ENCODE results near the gene ARHGDIA.

Gene ARHGDIA

DNA sequence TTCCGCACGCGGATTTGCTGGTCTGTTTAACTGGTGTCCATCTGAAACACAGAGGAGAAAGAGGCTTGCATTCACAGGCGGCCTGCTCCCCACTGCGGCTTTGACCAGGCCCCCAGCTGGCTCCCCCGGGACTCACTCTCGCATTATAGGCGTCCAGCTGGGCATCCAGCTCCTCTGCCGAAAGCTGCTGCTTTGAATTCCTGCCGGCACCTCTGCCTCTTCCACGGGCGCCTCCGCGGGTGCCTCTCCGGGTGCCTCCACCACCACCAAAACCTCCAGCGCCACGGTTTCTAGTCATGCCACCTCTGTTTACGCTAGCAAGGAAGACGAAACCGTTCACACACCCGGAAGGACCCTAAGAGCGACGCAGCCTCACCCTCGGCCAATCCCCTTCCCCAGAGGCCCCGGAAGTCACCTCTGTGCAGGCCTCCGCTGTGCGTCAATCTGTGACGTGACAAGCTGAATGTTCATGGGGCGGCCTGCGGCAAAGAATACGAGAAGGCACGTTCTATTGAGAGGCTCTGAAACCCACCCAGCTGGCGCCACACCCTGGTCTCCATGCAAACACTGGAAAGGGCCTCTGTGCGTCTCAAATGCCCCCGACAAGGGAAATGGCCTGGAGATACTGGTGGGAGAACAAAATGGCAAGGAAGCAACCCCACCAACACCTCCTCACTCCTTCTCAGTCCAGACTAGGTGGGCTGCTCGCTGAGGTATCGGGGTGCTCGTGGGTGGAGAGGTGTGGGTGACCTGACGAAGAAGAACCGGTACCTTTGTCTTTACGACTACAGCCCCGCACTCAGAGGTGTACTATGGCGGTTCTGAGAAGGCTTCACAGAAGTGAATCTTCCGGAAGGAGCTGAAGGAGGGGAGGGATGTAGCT is 17.2 kb upstream of the ARHGDIA start:
- FAIRE-seq: no peak

DNA sequence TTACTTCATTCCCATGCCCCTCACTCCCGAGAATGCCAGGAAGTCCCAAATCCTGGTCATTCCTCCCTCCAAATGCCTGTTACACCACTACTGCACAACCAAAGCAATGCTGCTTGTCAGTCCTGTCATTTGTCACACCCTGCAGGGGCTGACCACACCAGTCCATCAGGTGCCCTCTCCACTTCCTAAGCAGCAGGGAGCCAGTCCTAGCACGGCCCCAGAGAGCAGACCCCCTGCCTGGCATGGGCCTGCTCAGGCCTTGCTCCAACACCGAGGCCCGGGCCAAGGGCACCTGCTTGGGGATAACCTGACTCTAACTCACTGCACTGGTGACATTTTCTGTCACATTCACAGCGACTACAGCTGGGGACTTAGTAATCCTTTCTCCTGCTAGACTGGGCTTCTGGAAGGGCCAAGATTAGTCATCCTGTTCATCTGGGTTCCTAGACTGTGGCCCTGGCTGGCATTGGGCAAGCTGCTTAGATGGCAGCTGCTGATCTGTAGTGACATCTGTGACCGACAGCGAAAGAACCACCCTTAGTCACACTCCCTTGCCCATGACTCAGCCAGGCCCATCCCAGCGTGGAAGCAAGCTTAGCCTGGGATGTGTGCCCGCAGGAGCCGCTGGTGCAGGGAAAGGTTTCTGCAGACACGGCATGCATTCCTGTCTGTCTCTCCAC is 14.9 kb upstream of the ARHGDIA start:
- no peak for FAIRE-seq

DNA sequence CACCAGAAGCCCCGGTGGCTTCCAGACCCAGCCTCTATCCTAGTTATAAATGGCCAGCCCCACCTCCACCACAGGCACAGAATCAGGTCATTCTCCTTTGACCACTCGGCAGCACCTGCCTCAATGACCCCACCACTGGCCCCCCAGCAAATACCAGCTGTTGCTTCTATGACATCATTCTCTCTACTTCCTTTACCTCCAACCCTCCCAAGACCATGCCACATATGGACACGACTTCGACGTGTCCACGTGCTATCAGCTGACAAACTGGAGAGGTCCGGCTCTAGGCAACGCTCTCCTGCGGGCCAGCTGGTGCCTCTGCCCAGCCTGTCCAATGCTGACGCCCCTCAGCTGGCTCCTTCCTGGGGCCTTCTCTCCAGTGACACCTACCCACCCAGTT is 14.3 kb upstream of the ARHGDIA start:
- no peak for FAIRE-seq

DNA sequence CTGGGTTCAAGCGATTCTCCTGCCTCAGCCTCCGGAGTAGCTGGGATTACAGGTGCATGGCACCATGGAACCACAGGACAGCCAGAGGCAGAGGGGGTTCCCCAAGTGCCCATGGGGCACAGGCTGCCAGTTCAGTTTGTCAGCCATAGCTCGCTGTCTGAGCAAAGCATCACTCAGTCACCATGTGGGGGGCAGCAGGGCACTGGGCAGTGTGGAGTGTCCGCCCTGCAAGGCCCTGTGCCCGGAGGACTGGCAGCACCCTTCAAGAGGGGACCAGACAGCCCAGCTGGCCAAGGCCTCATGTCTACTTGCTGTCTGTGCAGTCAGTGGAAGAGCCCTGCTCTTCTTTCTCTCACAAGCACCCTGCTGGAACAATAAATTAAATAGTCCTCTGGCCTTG is 13.8 kb upstream of the ARHGDIA start:
- FAIRE-seq: no peak

DNA sequence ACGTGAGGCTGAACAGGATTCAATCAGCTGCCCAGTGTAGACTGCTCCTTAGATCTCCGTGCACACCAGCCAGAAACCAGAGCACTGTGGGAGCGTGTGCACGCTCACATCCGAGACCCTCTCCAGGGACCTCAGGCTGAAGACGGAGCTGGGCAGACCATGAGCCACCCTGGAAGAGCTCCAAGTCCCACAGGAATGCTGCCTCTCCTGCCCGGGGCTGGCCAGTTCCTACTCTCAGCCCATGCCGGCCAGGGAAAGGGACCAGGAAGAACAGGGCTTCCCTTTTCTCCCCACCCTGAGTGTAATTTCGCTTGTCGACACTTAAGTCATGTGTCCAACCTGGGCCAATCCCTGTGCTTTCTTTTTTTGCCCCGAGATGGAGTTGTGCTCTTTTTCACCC is 13.4 kb upstream of the ARHGDIA start:
- no peak for FAIRE-seq

DNA sequence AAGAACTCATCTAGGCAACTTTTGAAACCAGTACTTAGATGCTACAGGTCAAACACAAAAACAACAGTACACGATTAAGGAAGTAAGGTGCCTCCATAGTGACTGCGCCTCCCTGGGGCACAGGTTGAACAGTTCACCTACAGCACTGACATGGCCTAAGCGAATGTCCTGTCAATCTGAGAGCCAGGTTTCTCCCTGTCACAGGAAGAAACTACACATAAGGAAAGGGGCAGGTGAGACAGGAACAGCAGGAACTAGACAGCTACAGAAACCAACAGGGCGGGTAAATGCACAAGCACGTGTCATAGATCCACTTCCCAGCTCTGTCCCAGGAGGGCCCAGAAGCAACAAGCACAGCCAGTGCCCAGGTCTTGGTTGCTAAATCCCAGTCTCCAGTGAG is 8.0 kb upstream of the ARHGDIA start:
- FAIRE-seq: no peak

DNA sequence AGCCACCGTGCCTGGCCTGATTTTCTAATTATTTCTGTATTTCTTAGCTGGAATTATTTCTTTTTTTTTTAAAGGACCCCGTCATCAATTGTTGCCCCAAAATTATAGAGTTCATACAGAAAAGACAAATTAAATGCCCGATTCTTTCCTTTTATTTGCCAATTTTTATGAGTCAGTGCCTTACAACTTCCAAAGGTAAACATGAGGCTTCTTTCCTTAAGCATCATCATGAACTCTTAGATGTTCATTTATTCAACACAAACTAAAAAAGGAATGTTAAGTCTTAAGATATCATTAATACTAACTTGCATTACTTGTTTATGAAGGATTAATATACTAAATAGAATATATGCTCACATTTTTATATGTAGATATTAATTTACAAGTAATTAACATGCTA is 7.2 kb upstream of the ARHGDIA start:
- peak; percentile 27 for FAIRE-seq

DNA sequence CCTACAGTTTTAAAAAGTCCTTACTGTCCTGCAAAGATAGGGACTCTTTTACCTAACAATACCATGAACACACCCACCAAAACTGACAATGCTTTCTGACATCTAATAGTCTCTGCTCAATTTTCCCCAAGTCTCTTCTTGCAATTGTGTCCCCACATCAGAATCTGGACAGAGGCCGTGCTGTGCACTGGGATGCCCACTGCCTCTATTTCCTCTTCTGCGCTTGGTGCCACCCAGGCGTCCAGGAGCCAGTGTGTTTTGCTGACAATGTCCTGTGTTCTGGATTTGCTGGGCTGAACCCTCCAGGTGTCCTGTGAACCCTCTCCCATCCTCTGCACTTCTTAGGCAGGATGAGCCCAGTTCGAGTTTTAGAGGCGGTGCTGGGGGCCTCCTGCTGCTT is 6.4 kb upstream of the ARHGDIA start:
- FAIRE-seq: no peak

DNA sequence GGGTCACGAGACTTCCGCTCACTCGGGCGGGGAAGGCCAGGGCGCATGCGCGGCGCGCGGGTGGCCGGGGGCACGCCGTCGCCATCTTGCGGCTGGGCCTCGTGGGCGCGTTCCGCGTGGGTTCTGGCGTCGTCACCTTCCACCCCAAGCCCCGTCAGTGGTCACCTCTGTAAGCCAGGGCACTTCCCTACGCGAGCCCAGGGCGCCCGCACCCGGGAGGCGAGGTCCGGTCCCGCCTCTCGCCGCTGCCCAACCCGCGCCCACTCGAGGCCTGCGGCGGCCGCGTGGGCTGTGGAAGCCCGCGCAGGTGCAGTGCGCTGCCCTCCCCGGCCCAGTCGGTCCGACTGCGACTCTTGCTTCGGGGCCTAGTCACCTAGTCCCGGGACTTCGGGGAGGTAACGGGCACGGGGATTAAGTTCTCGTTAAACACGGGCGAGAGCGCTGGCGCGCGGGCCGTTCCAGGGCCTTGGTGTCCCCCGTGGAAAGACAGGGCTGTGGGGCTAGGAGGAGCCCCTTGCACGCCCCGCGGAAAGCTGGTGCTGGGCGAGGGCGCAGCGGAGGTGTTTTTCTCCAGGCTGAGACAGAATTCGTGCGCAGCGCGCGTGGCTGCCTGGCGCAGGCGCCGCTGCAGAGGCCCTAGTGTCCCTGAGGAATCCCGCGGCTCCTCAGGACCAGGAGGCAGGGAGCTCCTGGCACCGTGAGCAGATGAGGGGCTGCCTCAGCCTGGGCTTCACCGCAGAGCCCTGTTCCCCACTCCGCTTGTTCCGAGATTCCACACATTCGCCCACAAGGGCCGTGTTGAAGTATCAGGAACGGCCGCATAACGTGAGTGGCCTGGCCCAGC is 472 bp upstream of the ARHGDIA start:
- FAIRE-seq: no peak

DNA sequence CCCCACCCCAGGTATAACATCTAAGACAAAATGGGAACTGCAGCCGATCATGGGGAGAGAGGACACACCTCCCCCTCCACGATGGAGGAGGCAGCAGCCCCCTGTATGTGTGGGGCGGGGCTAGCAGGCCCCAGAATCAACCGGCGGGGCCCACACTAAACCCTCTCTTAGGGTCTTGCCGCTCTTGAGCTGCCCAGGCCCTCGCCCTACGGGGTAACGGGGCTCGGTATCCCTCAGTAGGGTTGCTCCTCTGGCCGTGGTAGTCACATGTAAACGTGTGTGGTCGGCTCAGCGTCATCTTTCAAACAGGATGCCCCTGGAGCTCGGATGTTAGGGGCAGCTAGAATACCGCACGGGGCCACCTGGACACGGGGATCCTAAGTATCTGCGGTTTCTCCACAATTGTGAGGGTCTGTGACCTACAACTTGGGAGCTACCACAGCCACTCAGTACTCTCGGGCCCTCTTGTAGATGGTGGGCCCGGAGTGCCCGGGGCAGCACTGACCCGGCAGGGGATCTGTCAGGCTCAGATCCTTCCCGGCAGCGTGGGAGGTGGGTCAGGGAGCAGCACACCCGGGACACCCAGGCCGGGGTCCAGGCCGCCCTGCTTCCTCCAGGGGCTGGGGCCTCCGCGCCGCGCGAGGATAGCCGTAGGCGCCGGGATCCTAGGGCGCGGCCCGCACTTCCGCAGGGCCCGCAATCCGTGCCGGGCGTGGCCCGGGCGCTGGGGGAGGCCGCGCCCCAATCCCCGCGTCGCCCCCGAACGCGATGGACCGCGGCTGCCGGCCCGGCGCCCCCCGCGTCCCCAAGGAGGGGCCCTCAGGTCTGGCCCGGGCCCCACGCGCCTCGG is 781 bp downstream of the ARHGDIA start:
- FAIRE-seq: no peak

DNA sequence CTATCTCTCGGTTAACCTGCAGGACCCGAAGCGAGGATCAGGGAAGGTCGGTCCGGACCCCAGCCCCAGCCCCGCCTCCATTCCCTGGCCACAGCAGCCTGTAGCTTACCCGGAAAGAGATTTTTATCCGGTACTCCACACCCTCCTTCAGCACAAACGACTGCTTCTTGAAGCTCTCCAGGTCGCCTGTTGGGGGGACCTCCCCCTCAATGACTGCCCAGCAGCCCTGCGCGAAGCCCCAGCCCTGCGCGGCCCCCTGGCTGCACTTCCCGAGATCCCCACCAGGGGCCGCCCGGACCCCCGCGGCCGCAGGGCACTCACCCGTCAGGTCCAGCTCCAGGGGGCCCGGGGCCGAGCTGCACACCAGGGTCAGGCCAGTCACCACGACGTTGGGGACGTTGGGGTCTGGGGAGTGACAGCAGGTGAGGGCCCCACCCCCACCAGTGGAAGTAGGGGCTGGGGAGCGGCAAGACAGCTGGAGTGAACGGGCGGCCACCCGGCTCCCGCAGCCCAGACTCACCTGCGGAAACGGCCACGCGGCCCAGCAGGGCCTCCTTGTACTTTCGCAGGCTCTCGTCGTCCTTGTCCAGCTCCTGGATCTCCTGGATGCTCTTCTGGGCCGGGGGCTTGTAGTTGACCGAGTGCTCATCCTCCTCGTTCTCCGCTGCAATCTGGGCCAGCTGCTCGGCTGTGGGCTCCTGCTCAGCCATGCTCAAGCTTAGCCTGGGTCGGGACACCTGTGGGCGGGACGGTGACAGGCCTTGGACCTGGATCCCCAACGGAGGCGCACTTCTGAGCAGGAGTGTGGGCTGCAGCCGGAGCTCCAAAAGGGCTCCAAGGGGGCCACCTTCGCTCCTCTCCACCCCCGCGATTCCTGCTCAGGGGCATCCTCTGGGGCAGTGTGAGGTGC is 1.7 kb downstream of the ARHGDIA start:
- FAIRE-seq: no peak

DNA sequence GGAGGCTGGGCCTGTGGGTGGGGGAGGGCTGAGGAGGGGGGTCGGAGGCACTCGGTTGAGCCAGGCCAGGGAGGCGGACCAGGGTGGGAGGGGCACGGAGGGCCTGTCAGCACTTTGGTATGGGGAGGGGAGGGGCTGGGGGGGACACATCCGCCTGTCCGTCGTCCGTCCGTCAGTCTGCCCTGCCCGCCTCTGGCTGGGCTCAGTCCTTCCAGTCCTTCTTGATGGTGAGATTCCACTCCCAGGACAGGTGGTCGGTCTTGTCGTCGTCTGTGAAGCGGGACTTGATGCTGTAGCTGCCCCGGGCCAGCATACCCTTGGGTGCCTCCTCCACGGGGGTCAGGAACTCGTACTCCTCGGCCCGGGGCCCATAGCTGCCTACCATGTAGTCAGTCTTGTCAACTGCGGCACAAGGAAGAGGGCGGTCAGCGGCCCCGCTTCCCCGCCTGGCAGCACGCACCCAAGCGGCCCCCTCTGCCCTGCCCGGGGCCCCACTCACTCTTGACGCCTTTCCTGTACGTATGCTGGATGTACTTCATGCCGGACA is 2.4 kb downstream of the ARHGDIA start:
- no peak for FAIRE-seq

DNA sequence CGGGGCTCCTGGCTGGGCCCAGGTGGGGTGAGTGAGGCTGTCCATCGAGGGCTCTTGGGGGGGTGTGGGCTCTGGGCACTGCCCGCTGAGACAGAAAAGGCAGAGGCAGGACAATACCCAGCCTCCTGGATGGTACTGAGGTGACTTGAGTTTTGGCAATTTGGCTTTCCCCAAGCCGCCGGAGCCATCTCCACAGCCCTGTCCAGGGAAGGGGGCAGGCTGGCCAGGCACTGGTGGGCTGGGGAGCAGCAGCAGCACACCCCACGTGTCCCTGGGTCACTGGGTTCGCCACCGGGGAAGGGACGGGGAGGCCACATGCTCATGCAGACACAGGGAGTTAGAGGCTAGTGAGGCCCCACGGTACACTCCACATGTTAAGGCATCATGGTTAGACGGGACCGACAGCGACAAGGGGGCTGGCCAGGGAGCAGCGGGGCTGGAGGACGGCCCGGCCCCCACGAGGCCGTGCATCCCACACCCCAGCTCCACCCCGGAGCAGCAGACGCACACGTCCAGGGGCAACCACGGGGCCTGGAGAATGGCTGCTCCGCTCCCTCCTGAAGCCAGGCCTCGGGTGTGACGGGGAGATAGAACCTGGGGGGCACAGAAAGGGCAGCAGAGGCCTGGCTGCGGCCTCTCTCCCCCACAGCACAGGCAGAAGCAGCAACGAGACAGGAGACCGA is 3.0 kb downstream of the ARHGDIA start:
- FAIRE-seq: no peak

DNA sequence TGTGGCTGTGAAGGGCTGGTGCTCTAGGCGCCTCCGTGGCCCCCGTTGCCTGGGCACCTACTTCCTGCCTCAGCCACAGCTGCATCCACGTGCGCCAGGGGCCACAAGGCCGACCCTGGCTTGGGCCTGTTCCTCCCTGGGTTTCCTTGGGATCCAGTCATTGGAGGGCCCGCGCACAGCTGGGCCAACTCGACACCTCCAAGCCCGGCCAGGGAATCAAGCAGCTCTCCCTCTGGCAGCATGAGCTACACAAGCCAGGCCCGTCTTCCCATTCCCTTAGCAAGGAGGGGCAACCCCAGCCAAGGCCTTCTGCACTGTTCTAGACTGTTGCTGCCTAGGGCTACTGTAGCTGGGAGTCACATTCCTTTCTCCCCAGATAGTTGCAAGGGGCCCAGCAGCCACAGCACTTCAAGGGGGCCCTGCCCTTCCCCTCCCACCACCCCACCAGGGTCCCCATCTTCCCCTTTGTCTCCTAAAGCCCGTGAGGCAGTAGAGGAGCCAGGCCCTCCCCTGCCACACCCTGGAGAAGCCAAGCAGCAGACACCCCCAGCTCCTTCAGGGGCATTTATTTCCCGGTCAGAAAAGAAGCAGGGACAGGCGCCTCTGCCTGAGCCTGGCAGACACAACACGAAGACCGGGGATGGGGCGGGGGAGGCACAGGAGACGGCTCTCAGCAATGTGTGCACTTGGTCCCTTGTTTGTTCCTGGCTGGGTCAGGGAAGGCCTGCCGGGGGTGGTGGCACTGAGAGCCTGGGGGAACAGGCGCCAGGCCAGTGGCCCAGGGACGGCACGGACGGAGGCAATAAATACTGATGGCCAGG is 3.8 kb downstream of the ARHGDIA start:
- peak; percentile 30 for FAIRE-seq

DNA sequence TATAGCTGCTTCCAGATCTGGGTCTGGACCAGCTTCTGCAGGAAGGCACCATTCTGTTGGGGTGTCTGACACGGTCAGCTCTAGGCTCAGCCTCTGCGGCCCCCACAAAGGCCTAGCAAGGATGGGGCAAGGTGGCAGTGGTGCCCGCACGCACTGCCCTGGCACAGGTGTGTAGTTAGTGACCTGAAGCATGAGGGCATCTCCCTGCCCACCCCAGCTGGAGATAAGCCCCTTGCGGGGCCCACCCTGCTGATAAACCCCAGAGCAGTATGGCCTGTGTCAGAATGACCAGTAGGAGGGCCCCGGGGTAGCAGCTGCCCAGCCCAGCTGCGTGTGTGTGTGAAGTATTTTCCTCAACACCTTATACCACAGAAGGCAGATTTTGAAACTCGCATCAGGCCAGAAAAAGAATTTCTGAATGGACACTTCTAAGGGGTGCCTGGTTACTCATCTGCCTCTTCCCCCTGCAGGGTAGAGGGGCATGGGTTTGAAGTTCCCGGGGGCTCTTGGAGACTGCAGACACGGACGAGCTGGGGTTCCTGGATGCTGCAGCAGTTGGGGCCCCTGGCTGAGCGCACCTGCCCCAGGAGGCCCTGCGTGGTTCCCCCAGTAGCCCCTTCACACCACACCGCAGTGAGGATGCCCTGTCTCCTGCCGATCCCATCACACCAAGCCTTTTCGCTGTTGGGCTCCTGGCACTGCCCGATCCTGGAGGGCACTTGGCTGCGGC is 4.5 kb downstream of the ARHGDIA start:
- no peak for FAIRE-seq

DNA sequence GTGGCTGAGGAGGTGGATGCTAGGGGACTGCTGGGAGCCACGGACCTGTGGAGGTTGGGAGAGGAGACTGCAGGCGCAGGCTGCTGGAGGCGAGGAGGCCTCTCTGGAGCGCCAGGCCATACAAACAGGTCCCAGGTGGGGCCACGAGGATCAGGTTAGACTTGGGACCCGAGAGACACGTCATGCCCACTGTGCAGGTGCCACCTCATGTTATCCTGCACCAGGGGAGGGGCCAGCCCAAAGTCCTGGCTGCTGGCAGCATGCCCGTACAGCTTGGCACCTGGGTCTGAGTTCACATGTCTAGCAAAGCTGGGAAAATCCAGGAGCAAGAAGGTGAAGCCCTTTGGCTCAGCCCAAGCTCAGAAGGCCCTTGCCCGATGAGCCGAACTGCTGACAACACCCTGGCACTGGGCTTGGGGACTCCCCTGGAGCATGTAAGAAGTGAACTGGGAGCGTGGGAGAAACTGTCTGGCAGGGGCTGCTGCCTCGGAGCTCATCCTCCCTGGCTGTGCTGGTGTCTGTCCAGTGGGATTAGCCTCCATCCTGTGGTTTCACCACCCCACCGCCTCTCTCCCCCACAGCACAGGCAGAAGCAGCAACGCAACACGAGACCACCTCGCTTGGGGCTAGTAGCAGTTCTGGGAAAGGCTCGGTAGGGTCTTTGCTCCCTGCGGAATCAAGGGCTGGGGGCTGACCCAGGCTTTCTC is 5.3 kb downstream of the ARHGDIA start:
- no peak for FAIRE-seq

DNA sequence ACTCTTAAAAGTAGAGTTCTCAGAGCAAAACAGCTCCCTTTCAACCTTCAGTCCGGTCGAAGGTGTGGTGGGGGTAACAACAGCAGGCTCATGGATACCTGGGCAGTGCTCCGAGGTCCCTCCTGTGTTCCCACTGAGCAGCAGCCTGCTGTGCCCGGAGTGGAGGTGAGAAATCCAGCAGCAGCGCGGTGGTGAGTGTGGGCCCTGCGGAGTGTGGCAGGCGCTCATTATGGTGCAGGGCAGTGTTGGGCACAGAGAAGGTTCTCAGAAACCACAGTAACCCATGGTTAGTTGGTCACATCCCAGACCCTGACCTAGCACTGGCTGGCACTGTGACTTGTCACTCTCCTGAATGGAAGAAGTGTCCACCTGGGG is 5.8 kb downstream of the ARHGDIA start:
- FAIRE-seq: no peak

All from G401.6 (cell line).